HG03108 (cell line): ENCODE data around the gene AUP1.
A peak's percentile ranks its signal among the peaks of the same experiment; 100 is the strongest.
"Not testable (repeated sequence)": the region's sequence is repeated elsewhere in the genome, so short reads cannot be mapped to it uniquely, and the experiment has no call there.

Experiments
- ATAC-seq: cut with Tn5 transposase; IDR thresholded peaks from one replicate; pipeline ENCODE4 v1.9.1; 2021; ENCODE audit warnings: moderate library complexity; ENCODE audit not compliant: unreplicated experiment

AUP1 gene

GRCh38 chr2:74500578-74500946 is 28.9 kb downstream of the AUP1 start:
- no peak for ATAC-seq

GRCh38 chr2:74499940-74500577 is 29.4 kb downstream of the AUP1 start:
- ATAC-seq = no peak

DNA sequence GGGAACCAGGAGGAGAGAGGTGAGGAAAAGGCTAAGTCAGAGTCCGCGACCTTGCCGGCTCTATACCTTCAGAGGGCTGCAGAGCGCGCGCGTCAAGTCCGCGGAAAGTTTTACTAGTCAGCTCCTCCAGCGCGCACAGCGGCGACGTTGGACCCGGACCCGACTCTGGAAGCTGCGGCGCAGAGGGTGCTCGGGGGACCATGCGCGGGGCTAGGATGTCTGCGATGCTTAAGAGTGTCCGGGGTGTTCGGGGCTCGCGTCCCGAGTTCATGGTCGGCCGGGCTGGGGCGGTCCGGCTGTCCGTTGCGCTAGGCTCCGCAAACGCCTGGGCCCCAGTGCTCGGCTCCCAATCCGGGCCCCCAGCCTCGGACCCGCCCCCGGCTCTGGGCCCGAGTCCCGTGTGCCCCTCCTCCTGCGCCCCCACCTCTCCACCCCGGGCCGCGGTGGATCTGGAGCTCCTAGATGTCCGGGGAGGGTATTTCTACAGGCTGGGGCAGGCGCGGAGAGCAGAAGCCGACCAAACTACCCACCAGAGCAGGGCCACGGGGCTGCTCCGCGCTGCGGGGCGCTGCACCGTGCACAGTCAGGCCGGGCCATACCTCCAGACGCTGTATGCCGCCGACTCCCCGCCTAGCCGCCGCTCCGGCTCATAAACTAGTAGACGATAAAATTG is 30.1 kb downstream of the AUP1 start, which contains the start of gene LBX2:
LBX2 (minus strand) TSS at position 337 of the 673 bp plus-strand sequence; CDS start at position 271, 66 bp downstream.
- ATAC-seq = no peak

DNA sequence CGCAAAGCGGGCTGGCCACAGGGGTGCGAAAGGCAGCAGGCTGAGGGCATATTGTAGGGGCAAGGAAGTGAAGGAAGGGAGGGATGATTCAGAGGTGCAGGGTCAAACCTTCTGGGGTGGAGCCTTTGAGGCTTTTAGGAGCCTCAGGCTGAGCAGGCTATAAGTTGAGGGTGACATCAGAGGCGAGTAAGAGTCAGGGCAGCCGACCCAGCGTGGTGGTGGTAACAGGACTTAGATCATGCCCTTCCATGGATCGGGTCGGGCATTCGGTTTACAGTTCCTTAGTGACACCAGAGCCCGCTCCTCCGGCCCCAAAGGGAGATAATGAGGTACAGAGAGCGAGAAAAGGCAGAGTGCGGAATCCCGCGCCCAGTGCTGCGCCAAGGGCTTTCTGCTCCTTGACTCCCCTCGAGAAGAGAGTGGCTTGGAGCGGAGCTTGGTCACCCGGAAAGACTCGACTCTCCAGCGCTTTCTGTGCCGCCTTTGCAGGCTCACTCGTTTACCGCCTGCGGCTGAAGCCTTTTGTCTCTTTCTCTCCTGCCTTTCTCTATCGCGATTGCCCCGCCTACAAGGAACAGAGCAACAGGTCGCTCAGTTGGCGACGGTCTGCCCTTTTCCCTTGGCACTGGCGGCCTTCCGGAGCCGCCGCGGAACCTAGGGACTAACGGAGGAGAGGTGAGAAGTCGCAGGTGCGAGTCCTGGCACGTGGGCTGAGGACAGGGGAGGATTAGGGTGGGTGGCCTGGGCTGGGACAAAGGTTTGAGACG is 30.8 kb downstream of the AUP1 start:
- no peak for ATAC-seq

DNA sequence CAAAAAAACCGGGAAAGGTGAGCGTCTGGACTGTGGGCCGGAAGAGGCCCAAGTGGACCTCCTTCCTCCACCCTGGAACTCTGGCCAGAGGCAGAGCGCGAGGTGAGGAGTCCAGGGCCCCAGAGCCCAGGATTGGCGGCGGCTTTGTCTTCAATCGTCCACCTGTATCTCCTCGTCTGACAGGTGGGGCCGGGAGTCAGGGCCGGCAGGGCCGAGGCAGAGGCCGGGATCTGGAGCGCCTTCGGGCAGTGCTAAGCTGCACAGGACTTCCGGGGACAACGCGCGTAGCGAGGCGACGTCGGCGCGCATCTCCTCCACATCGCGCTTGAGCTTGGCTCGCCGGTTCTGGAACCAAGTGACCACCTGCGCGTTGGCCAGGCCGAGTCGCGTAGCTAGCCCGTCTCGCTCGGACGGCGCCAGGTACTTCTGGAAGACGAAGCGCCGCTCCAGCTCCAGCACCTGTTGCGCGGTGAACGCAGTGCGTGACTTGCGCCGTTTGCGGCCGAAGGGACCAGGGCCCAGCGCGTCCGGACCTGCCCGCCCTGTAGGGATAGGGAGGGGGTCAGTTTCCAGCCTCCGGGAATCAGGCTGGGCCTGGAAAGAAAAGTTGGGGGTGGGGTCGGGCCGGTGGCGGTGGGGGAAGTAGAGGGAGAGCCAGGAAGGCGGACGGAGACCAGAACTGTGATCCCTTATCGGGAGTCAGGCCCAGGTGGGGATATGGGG is 31.6 kb downstream of the AUP1 start:
- no peak for ATAC-seq

- no peak for ATAC-seq
These were observed 32.3 kb downstream of the AUP1 start for GRCh38 chr2:74496997-74497776.

GRCh38 chr2:74495440-74495839 is 34.1 kb downstream of the AUP1 start:
- no peak for ATAC-seq

DNA sequence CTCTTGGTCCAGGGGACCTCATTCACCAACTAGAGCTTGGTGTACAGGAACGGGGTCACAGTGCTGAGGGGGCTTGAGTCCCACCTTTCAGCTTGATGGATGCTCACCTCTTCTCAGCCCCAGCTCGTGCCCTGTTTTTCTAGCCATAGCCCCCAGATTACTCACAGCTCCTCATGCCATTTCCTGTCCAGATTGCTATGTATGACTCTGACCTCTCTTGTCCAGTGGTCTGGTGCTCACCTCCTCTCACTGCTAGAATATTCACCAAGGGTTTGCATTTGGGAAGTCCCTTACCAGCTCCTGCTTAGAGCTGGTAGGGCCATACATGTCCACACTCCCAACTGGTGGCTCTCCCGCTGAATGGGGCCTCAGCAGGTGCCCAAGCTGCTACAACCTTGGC is 36.0 kb downstream of the AUP1 start:
- ATAC-seq = no peak

GRCh38 chr2:74491648-74492544 is 37.6 kb downstream of the AUP1 start:
- no peak for ATAC-seq

GRCh38 chr2:74489906-74490305 is 39.6 kb downstream of the AUP1 start:
- no peak for ATAC-seq

DNA sequence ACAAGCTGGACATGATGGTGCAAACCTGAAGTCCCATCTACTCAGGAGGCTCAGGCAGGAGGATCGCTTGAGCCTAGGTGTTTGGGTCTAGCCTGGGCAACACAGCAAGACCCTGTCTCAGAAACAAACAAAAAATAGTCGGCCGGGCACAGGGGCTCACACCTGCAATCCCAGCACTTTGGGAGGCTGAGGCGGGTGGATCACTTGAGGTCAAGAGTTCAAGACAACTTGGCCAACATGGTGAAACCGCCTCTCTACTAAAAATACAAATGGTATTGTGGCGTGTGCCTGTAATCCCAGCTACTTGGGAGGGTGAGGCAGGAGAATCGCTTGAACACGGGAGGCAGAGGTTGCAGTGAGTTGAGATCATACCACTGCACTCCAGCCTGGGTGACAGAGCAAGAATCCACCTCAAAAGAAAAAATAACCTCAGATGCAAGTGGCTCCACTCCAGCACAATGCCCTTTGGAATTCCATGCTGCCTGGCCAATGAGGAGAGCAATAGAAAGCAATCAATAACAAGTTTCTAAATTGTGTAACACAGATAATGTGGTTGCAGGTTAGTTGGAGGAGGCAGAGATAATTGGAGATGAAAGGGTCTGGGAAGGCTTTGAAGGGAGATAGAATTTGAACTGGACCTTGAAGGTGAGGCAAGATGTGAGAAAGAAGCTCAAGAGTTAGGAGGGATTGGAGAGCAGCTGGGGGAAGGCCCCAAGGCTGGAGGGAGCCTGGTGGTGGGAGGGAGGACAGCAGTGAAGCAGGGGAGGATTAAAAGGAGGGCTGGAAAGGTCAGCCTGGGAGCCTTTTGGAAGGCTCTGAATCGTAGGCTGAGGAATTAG is 40.6 kb downstream of the AUP1 start:
- no peak for ATAC-seq

- no peak for ATAC-seq
These were observed 43.4 kb downstream of the AUP1 start for GRCh38 chr2:74486141-74486540.

GRCh38 chr2:74483675-74484164 is 45.8 kb downstream of the AUP1 start:
- not testable (repeated sequence) for ATAC-seq

- ATAC-seq = peak; percentile 88
These were observed 46.5 kb downstream of the AUP1 start, which contains the start of the genes CCDC142 and TTC31 for GRCh38 chr2:74482801-74483674. TSS of gene CCDC142 (minus strand) at chr2:74482998. CDS start at chr2:74482837, 161 bp downstream. TSS of gene TTC31 (plus strand) at chr2:74483081. CDS start at chr2:74483096, 15 bp downstream.

DNA sequence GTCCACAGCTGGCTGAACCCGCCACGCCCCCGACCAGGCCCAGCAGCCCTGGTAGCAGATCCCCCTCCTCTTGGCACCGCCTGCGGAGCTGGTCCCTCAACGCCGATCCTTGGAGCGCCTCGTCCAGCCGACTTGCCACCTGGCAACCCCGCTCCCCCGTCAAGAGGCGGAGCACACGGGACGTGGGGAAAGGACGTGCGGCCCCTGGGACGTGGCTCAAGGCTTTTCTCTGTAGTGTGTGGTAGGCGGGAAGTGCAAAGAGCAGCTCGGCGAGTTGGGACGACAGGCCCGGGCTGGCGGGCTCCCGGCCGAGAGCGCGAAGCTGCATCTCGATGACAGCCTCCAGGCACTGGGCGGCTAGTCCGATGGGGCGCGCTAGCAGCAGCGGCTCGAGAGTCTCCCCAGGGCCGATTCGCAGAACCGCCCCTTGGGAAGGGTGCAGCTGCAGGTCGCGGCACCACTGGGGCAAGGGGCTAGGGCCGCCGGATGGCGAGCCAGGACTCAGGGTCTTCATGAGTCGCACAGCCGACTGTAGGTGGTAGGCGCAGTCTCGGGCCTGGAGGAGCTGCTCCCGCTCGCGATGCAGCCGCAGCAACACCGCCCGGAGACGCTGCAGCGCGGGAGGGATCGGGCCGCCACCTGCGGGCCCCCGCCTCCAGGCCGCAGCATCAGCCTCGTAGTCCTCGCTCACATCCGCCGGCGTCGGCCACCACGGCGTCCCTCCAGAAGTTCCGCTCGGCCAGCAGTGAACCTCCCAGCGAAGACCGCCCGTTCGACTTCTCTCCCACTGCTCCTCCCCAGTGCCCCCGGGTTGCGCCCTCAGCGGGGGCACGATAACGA is 47.3 kb downstream of the AUP1 start:
- peak; percentile 30 for ATAC-seq

- no peak for ATAC-seq
These were observed 48.1 kb downstream of the AUP1 start for GRCh38 chr2:74481431-74481830.
